A172 (cell line): ENCODE measurements around the gene GRIP2. TPM values are rescaled to one million over a fixed set of nuclear protein-coding genes. Genes with fewer than 3 reads are reported as not detected.

Source experiments
- DNase-seq: peaks from one replicate; pipeline ENCODE4 v3.0.0-alpha.2; 2015; ENCODE audit warnings: low spot score
- total RNA-seq: library from RNA; depleted of rRNA; stranded (reverse); fragments of >200 nt; shearing (Covaris generic); gene quantifications from 2 replicates; pipeline ENCODE4 v1.2.3, GENCODE V29; 2014

The GRIP2 gene
- total RNA-seq, 1 experiment from 2014 or later = not detected

DNA sequence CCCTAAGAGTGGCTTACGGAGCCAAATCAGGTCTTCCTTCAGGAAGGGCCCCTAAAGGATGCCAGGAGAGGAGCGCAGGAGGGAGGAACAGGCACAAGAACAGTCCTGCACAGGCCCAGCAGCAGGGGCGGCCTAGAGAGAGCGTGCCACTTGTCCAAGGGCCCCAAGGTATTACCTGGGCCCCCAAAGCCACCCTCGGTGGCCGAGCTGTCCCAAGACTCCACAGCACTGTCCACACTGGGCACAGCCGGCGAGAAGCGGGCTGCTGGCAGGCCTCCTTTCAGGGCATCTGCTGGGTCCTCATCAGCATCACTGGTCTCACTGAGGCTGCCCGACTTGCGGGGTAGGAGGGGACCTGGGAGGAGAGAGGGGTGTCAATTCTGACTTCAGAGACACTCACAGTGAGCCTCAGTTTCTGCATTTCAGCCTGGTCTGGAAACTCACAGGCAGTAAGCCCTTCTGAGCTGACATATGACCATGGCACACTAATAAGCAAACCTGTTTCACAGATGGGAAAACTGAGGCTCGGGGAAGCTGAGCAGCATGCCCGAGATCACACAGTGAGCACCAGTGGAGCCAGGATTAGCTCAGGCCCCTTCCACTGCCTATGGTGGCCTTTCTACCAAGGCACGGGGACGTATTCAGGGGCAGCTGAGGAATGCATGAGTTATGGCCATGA, 33.4 kb downstream of the GRIP2 start:
- no peak for DNase-seq

GRCh38 chr3:14505803-14506500, 34.2 kb downstream of the GRIP2 start:
- no peak for DNase-seq

DNA sequence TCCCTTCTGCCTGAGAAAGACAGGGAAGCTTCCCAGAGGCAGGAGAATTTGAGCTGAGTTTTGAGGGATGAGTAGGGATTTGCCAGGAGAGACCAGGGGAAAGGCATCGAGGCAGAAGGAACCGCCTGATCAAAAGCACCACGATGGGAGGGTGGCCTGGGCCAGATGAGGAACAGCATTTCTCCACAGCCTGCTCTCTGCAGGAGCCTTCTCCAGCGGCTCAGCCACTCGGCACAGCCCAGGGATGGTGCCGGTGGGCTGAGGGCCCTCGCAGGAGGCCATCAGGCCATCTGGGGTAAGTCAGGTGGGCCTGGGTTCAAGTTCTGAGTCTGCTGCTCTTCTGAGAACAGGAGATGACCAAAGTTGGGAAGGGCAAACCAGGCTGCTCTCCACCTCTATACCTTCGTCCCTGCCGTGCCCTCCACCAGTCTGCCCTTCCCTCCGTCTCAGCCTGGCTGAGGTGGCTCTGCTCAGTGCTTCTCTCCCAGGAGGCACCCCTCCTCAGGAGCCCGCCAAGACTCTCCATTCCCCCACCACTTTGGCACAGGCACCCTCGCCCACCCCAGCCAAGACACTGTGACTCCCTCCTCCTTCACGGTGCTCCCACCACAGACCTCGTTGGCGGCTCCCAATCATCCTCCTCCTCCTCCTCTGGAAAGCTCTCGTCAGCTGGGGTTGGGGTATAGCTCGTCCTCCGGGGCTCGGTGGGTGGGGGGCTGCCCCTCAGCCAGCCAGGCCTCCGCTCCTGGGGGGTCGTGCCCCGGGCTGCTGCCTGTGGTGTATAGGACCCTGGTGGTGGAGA, 34.9 kb downstream of the GRIP2 start:
- no peak for DNase-seq

DNA sequence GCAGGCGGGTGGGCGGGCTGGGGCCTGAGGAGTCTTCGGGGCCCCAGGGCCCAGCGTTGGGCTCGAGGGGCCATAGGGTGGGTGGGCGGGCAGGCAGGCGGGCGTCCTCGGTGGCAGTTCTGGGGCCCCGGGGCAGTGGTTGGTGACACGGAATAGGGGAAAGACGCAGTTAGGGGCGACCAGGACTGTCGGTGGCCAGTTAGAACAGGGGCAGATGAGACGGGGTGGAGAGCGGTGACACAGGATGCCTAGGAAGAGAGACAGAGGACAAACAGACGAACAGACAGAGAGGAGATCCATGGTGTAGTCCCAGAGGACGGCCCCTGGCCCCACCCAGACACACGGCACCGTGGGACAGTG, 36.5 kb downstream of the GRIP2 start:
- no peak for DNase-seq

DNA sequence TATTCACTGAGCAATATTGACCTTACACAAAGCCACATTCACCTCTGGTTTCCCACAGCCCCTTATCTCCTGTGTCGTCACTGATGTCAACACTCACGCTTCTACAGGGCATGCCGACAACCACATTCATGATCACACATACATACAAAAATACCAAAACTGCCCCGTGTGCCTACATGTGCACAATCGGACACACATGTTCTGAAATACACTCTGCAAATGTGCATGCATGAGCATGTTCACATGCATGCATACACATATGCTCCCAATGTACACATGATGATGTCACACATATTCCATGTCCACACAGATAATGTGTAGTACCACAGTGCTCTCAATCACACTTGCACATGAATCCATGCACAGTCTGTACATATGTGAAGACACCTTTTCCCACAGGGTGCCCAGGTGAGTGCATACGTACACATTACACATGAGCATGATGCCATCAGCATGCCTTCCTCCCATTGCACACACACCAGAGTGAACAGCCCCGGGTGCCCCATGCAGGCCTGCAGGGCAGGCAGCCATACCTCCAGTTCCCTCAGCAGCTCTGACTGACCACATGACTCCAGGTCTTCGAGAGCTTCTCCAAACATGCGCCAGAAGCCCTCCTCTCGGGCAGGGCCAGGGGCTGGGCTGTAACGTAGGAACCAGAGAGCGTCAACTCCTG, 37.0 kb downstream of the GRIP2 start:
- DNase-seq = no peak

GRCh38 chr3:14502472-14502871, 37.7 kb downstream of the GRIP2 start:
- DNase-seq = no peak

GRCh38 chr3:14497321-14497720, 42.8 kb downstream of the GRIP2 start:
- no peak for DNase-seq

GRCh38 chr3:14496351-14496750, 43.8 kb downstream of the GRIP2 start:
- no peak for DNase-seq

GRCh38 chr3:14494973-14495300, 45.2 kb downstream of the GRIP2 start:
- DNase-seq = no peak

DNA sequence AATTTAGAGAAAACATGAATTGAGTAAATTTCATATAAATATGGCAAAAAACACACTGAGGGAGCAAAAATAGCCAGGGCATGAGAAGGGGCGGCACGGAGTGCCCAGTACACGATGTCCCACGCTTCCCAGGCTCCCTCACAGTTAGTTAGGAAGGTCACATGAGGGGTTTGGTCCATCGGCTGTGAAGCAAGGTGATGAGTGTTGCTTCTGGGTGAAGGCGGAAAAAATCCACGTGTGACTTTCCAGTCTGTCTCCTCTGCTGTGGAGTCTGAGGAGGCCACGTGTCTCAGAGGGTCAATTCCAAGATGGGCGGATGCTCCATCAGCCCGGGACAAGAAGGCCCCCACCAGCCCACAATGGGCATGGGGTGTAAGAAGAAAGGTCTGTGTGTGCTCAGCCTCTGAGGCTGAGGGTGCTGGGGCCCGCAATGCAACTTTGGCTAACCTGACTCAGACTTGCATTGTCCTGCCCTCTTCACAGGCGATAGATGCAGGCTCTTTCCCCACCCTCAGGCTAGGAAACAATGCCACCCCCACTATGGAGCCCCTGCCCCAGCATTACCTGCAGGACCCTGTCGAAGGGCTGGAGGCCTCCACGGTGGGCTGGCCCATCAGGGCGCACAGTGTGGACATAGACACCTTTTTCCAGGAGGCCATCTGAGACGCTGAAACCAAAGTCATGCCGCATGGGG, 45.7 kb downstream of the GRIP2 start:
- no peak for DNase-seq

GRCh38 chr3:14492948-14493881, 46.9 kb downstream of the GRIP2 start:
- DNase-seq = no peak

GRCh38 chr3:14491396-14492190, 48.5 kb downstream of the GRIP2 start:
- no peak for DNase-seq

- DNase-seq = no peak
Measured at GRCh38 chr3:14490831-14491230, 49.3 kb downstream of the GRIP2 start.

- DNase-seq = no peak
Measured at GRCh38 chr3:14490255-14490654, 49.9 kb downstream of the GRIP2 start.

GRCh38 chr3:14489641-14490040, 50.5 kb downstream of the GRIP2 start:
- no peak for DNase-seq

DNA sequence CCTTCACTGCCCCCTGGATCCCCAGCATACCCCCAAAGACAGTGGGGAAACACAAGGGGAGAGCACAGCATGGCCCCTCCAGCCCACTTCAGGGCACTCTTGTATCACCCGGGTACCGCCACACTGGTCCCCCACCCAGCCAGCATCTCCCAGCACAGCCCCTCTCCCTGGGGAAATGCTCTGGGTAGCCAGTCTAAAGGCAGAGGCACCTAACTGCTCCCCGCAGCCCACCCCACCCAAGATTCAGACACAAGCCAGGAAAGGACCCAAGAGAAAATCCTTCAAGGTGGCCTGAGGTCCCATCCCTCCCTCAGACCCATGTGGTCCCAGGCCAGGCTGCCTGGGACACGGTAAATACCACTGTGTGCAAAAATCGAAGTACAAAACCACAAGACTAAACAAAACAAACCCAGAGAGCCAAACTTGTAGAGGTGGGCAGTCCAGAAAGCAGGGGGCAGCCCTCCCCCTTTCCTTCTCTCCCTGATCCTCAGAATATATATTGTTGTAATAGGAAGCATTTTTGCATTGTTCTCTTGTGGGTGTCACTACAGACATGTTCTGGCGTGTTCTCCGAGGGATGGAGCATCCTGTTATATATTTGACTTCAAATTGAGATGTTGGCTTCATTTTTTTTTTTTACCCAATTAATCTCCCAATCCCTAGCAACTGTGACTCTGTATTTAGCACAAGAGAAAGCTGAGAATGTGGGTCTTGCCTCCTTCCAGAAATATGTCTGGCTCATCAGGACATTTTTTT, 51.7 kb downstream of the GRIP2 start:
- DNase-seq = no peak

GRCh38 chr3:14487821-14488220, 52.3 kb downstream of the GRIP2 start:
- DNase-seq = no peak

DNA sequence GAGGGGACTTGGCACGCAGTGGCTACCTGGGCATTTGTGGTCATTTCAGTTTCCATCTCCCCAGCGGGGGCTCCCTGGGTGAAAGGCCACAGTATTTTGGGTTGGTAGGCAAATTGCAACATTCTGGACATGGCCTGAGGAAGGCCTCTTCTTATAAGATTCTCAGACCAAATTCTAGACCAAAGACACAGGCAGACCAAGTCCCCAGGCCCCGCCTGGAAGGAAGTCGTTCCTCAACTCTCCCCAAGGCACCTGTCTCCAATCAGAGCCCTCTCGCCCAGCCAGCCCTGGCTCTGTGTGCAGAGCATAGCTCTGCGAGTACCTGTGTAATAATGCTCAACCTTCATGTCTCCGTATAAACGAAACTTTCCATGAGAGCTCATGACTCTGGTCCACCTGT, 53.1 kb downstream of the GRIP2 start:
- DNase-seq = no peak

- DNase-seq = no peak
Measured at GRCh38 chr3:14486460-14486859, 53.7 kb downstream of the GRIP2 start.
